GM19035 (cell line): Measurements from ENCODE around the gene JARID2.

Experiments
- ATAC-seq: cut with Tn5 transposase; IDR thresholded peaks from one replicate; pipeline ENCODE4 v1.9.1; 2021; ENCODE audit not compliant: unreplicated experiment

The JARID2 gene

GRCh38 chr6:15554728-15555100 lies 308.8 kb downstream of the JARID2 start:
- no peak for ATAC-seq

DNA sequence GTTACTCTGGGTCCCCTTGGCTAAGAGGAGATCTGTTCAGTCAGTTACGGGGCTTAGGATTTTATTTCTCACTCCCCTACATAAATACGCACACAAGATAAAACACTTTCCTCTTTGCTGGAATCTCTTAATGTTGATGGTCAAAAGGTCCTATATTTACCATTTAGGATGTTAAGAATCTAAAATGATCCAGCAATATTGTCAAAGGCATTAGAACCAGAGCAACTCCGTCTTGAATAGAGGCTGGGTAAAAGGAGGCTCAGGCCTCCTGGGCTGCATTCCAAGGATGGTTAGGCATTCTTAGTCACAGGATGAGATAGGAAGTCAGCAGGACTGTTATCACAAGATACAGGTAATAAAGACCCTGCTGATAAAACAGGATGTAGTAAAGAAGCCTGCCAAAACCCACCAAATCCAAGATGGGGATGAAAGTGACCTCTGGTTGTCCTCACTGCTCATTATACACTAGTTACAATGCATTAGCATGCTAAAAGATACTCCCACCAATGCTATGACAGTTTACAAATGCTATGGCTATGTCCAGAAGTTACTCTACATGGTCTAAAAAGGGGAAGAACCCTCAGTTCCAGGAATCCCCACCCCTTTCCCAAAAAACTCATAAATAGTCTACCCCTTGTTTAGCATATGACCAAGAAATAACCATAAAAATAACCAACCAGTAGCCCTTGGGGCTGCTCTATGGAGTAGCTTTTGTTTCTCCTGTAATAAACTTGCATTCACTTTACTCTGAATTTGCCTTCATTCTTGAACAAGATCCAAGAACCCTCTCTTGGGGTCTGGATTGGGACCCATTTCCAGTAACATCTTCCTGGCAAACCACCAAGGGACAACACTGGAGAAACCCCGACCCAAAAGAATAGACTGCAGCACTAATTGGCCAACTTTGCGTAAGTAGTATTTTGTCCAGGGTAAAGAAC lies 309.5 kb downstream of the JARID2 start:
- no peak for ATAC-seq

DNA sequence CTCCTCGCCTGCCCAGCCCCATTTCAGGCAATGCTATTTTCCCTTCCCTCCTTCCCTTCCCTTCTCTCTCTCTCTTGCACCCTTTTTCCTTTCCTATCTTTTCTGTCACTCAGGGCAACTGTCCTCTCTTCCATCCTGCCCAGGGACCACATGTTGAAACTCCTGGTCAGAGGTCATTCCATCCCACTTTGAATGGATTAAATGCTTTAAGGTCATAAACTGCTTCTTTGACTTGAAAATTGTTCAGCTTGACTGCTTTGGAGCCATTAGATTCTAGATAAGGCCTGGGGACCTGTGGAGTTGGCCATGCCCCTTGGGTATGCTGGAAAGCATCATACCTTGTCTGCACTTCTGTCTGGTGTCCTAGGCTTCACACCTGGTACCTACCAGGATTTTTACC lies 310.8 kb downstream of the JARID2 start:
- ATAC-seq = no peak

GRCh38 chr6:15557174-15557573 lies 311.3 kb downstream of the JARID2 start:
- no peak for ATAC-seq

GRCh38 chr6:15560713-15561112 lies 314.8 kb downstream of the JARID2 start:
- no peak for ATAC-seq

- no peak for ATAC-seq
Observed at GRCh38 chr6:15561447-15562199, 315.8 kb downstream of the JARID2 start.

DNA sequence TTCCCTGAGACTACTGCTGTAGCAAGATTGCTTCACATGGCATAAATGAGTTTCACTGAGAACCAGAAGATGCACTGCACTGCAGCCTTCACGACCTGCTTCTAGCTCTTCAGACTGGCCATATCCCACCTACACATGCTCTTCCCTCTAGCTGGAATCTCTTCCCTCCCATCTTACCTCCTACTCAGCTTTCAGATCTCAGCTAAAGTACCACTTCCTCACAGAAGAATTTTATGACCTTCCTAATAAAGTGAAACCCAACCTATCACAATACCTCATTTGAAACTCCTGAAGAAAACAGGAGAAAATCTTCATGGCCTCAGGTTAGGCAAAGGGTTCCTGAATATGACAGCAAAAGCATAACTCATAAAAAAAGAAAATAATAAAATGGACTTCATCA lies 317.1 kb downstream of the JARID2 start:
- no peak for ATAC-seq

DNA sequence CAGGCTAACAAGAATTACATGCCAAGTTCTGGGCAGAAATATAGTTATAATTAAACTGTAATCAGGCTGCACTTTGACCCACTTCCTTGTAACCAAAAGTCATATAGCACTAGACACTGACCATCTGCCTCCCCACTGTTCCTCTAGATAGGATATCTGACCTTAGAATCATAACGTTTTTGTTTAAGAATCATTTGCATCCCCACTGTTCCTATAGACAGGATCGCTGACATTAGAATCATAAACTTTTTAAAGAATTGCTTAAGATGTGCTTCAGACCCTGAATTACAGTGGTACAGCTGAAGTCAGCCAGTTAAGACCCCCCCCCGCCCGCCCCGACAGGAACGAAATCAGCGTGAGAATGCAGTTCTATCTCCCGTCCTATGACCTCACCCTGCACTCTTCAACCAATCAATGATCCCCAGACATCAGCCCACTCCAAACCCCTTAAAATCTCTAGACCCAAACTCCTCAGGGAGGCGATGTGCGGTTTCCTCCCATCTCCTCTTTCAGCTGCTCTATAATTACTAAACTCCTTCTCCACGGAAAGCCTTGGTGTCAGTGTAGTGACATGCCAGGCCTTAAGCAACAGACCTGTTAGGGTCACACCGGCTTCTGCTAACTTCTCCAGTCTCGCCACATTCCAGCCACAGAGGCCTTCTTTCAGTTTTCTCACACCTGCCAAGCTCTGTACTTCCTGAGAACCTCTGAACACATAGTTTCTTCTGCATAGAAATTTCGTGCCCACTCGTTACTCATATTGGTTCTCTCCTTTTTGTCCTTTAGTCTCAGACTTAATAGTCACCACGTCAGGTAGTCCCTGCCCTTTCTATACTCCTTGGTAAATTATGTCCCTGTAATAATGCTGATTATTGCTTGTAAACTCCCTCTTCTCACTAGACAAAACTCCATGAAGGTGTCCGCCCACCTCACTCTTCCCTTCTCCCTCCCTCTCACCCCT lies 323.4 kb downstream of the JARID2 start:
- no peak for ATAC-seq

DNA sequence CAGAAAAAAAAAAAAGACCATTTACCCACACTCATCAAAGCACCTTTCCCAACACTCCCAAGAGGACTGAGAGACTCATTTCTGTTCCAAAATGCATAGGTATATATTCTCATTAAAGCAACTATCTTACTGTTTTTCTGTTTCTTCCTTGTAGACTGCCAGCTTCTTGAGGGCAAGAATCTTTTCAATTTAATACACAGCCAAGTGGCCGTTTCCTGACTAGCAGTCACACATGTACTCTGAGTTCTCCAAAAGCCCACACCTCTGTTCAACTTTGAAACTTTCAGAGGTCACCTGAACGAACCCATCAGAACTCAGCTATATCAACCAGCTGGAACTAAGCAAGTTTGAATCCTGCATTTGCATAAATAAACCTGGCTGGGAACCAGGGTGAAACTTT lies 324.3 kb downstream of the JARID2 start:
- no peak for ATAC-seq
